GM12872 (cell line): ENCODE results near the gene BCCIP.

ENCODE experiments used
- TF ChIP-seq, protein P1 (sequence below): IDR thresholded peaks from 3 replicates; pipeline ENCODE4 v1.5.1; 2011; ENCODE audit warnings: low read depth, mild to moderate bottlenecking, low read length, moderate library complexity; ENCODE audit not compliant: insufficient read depth

Gene BCCIP

DNA sequence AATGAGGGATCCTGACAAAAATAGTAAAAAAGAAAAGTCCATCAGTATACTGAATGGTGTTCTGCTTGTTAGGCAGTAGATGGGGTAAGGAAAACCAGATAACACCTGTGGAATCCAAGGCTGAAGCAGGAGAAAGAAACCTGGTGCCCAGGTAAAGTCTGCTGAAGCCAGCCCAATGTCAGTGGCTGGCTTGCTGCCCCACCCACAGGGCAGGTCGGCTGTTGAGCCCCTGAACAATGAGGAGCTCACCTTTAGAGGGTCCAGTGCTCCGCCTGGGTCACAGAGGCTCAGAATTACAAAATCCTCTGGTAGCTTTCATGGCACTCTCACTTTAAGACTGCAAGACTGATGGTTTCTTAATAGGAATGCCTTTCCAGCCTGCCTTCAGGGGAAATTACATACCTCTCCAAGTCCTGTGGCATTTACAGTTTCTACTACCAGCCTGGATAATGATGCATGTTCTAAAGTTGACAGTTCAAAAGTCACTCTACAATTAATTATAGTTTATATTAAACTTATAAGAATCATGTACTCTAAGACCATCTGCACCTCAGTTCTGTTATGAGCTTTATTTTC is 33.9 kb downstream of the BCCIP start:
- TF ChIP-seq, protein P1, sequence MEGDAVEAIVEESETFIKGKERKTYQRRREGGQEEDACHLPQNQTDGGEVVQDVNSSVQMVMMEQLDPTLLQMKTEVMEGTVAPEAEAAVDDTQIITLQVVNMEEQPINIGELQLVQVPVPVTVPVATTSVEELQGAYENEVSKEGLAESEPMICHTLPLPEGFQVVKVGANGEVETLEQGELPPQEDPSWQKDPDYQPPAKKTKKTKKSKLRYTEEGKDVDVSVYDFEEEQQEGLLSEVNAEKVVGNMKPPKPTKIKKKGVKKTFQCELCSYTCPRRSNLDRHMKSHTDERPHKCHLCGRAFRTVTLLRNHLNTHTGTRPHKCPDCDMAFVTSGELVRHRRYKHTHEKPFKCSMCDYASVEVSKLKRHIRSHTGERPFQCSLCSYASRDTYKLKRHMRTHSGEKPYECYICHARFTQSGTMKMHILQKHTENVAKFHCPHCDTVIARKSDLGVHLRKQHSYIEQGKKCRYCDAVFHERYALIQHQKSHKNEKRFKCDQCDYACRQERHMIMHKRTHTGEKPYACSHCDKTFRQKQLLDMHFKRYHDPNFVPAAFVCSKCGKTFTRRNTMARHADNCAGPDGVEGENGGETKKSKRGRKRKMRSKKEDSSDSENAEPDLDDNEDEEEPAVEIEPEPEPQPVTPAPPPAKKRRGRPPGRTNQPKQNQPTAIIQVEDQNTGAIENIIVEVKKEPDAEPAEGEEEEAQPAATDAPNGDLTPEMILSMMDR, result no peak

DNA sequence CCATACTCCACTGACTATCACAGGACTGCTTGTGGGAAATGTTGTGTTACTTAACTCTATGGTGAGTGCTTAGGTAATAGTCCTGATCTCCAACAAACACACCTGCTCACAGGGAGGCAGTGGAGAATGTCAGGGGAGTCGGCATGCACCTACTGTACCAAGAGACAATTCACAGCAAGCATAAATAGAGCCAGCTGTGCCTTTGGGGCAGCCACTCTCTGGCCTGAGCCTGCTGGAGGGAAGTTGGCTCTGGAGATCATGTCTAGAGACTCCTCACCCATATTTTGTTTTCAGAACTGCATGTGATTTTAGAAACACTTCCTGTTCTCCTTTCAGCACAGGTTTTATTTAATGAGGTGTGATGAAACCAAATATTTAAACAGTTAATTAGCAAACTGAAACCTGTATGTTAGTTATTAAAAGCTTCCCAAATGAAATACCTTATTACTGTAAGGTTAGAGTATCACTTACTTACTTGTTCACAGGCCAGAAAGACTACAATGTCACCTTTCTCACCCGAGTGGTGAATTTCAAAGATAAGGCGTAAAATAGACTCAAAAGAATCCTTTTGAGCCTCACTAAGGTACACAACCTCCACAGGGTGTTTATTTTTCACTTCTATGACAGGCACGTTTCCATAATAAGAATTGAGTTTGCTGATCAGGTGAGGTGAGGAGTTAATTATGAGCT is 35.9 kb downstream of the BCCIP start:
- TF ChIP-seq, protein P1, result no peak

DNA sequence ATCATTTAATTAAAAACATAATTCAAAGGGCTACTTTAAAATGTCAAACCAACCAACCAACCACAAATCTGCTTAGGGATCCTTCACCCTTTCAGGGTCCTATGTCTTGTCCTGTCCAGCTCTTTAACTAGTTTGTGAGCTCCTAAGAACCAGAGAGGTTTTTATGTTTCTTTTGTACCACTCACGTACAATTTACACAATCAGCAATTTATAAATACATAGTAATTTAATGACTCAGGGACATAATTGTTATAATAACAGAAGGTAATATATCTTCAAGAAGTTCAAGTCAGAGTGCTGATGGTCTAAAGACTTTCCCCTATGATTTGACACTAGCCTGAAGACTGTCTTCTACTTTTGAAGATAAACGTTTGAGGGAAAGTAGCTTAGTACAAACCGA is 41.8 kb downstream of the BCCIP start:
- TF ChIP-seq, protein P1, result no peak

DNA sequence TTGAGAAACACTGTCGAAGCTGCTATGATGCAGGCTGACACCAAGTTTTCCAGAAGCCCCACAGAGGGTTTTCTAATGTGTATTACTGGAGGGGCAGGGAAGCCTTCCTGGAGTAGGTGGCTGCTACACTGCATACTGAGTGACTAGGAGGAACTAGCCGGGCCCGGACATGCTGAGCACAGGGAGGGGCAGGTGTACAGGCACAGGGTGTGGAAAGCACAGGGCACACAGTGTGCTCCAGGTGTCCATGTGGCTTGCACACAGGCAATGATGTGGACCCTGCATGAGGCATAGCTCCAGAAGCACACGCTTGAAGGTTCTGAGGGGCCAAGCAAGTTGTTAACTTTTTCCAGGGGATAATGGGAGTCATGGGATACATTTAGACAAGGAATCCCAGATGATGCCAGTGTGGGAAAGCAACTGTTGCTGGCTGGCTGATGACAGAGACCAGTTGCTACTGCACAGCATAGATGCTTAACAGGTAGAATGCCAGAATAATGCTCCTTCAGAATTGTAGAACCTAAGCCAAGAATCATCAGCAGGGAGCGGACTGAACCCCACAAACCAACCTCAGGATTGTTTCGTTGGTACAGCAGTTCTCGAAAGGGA is 43.2 kb downstream of the BCCIP start:
- TF ChIP-seq, protein P1, result no peak

DNA sequence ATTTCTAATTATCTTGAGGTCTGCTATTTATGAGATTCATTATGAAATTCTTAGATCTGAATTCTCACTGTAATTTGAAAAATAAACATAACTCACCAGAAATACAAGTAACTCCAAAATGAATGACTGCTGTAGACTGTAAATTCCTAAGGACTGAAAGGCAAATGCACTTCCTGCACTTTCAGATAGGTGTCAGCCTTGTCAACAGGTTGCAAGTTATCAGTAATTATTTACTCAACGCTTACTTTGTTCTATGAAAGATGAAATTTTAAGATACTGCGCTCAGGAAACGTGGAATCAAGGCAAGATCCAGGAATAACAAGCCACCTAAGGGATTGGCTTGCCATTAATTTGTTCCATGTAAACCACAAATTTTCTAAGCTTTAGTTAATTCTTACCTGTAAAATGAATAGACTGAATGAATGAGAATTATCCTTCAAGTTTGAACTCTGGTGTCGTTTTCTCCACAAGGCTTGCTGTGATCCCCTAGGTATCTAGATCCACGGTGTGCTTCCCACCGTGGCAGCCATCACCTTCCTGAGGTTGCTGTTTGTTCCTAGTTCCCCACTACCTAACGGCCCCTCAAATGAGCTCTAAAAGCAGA is 45.1 kb downstream of the BCCIP start:
- TF ChIP-seq, protein P1, result peak; percentile 75

DNA sequence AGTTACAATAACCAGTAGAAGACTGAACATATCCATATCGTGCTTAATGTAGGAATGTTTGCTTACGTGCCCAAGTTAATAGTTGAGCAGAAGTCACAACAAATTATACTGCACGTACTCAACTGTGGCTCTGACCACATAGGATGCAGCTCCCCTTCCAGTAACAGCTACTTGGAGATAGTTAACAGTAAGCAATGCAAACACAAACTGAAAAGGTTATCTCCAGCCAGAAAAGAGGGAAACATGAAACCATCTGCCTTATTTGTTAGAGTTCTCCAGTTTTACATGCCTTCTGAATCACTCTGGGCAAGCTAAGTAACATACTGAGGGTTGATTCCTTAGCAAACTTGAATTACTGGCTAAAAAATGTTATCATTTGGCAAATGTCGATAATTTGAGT is 48.0 kb downstream of the BCCIP start:
- TF ChIP-seq, protein P1, result no peak
